Prostate gland (tissue), 2 donors: Measurements from ENCODE around the gene ARRB1. TPM values are rescaled to one million over a fixed set of nuclear protein-coding genes. Genes with fewer than 3 reads are reported as not detected.

Source experiments
- DNase-seq: peaks from one replicate; pipeline ENCODE4 v3.0.0-alpha.2; 2019; ENCODE audit warnings: low spot score
- H3K27ac ChIP-seq, 2 donors: fragments of 200-600 bp; sonication (generic); 2 replicates each; pipeline ENCODE4 v1.5.1; 2017 to 2019
- H3K27me3 ChIP-seq: fragments of 200-600 bp; sonication (generic); replicated peaks from 2 replicates; pipeline ENCODE4 v1.5.1; 2019; ENCODE audit not compliant: insufficient read depth
- H3K36me3 ChIP-seq, 2 donors: fragments of 200-600 bp; sonication (generic); 1 replicate in 1 of 2; 2 replicates in 1 of 2; pipeline versions ENCODE4 v1.5.1 to v1.8.1; 2017 to 2019
- H3K4me1 ChIP-seq: fragments of 200-600 bp; sonication (generic); replicated peaks from 2 replicates; pipeline ENCODE4 v1.5.1; 2019
- H3K4me3 ChIP-seq, 2 donors: fragments of 200-600 bp; sonication (generic); 2 replicates each; pipeline ENCODE4 v1.5.1; 2017 to 2019
- H3K9me3 ChIP-seq: fragments of 200-600 bp; sonication (generic); 2 replicates; pipeline ENCODE4 v1.5.1; 2017
- POLR2A ChIP-seq: fragments of 450-650 bp; IDR thresholded peaks from one replicate; pipeline ENCODE4 v1.6.1; 2016; ENCODE audit warnings: antibody characterized with exemption, mild to moderate bottlenecking
- POLR2AphosphoS5 ChIP-seq: sonication (generic); formaldehyde crosslinking; IDR thresholded peaks from one replicate; pipeline ENCODE4 v1.6.1; 2017; ENCODE audit warnings: antibody characterized with exemption
- WGBS: methylation state at CpG from one replicate; pipeline ENCODE4 v1.1.5; 2018; 5-methylcytosine and 5-hydroxymethylcytosine counted together
- intact Hi-C: fragments of 100-400 bp; cut with DNase I; formaldehyde crosslinking; loops from one replicate; pipeline ENCODE4 v1.14.2; 2022
- total RNA-seq, 2 donors: library from RNA; depleted of rRNA; stranded (reverse); fragments of >200 nt; gene quantifications; one replicate each; pipeline ENCODE4 v1.1.0, GENCODE V29; 2016
- TF ChIP-seq, protein P1 (sequence below), 4 experiments: fragments of 200-600 bp in 2 of 4; fragments of 450-650 bp in 2 of 4; sonication (generic) in 2 of 4; IDR thresholded peaks; 1 replicate in 3 of 4; 2 replicates in 1 of 4; pipeline ENCODE4 v1.5.1; 2016 to 2019; ENCODE audit warnings: antibody characterized with exemption in 4 of 4, mild to moderate bottlenecking in 2 of 4, moderate library complexity in 2 of 4

Gene ARRB1
- total RNA-seq, 2 donors from 2014 or later, result 31.9 to 64.7 TPM

DNA sequence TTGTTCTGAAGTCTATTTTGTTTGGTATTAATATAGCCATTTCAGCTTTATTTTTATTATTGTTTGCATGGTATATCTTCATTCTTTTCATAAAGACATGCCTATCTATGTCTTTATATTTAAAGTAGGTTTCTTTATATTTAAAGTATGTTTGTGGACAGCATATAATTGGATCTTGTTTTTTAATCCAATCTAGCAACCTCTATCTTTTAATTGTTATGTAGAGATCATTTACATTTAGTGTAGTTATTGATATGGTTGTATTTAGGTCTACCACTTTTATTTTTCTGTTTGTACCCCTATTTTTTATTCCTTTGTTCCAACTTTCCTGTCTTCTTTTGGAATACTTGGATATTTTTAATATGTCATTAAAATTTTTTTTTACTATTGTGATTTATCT, 97.1 kb downstream of the ARRB1 start:
- TF ChIP-seq, protein P1, sequence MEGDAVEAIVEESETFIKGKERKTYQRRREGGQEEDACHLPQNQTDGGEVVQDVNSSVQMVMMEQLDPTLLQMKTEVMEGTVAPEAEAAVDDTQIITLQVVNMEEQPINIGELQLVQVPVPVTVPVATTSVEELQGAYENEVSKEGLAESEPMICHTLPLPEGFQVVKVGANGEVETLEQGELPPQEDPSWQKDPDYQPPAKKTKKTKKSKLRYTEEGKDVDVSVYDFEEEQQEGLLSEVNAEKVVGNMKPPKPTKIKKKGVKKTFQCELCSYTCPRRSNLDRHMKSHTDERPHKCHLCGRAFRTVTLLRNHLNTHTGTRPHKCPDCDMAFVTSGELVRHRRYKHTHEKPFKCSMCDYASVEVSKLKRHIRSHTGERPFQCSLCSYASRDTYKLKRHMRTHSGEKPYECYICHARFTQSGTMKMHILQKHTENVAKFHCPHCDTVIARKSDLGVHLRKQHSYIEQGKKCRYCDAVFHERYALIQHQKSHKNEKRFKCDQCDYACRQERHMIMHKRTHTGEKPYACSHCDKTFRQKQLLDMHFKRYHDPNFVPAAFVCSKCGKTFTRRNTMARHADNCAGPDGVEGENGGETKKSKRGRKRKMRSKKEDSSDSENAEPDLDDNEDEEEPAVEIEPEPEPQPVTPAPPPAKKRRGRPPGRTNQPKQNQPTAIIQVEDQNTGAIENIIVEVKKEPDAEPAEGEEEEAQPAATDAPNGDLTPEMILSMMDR (IDR thresholded peaks at IDR 0.05), result no peak
- no peak for TF ChIP-seq POLR2AphosphoS5
- TF ChIP-seq POLR2A, result no peak
- no peaks in the 10 kb centered on the region for H3K9me3 ChIP-seq
- no peak overlapping the region for H3K4me3 ChIP-seq
- H3K27me3 ChIP-seq, result no peaks in the 10 kb centered on the region
- no peaks in the 10 kb centered on the region for H3K4me1 ChIP-seq
- intact Hi-C loops, result no loop called here
- no peak overlapping the region for H3K27ac ChIP-seq
- no peak for DNase-seq
- no peaks in the 10 kb centered on the region for H3K36me3 ChIP-seq

GRCh38 chr11:75249704-75250103, 101.8 kb downstream of the ARRB1 start:
- no peak overlapping the region for H3K27ac ChIP-seq
- no peak overlapping the region for H3K4me3 ChIP-seq
- 48% methylated on average over 3 of the region's 3 CpGs for WGBS
- H3K36me3 ChIP-seq, result no peaks in the 10 kb centered on the region
- H3K4me1 ChIP-seq, result no peaks in the 10 kb centered on the region
- no peak for DNase-seq
- intact Hi-C loops, result loop anchor here (5.0 kb wide), 1 partner anchor 317 kb away; no protein-coding TSS in a partner anchor
- no peaks in the 10 kb centered on the region for H3K9me3 ChIP-seq
- no peak for TF ChIP-seq POLR2AphosphoS5
- no peaks in the 10 kb centered on the region for H3K27me3 ChIP-seq

GRCh38 chr11:75248924-75249256, 102.6 kb downstream of the ARRB1 start:
- no peak for DNase-seq
- H3K27me3 ChIP-seq, result no peaks in the 10 kb centered on the region
- TF ChIP-seq POLR2A (no peak), POLR2AphosphoS5 (no peak)
- TF ChIP-seq, protein P1 (IDR thresholded peaks at IDR 0.05), result no peak
- intact Hi-C loops, result loop anchor here (1.0 to 5.0 kb wide), 2 partner anchors 109 to 317 kb away; no protein-coding TSS in a partner anchor
- no peaks in the 10 kb centered on the region for H3K4me1 ChIP-seq
- WGBS, result 41% methylated on average over 11 of the region's 11 CpGs
- H3K9me3 ChIP-seq, result no peaks in the 10 kb centered on the region
- H3K36me3 ChIP-seq, result no peaks in the 10 kb centered on the region
- H3K27ac ChIP-seq, result no peak overlapping the region
- no peak overlapping the region for H3K4me3 ChIP-seq

GRCh38 chr11:75246671-75247350, 104.7 kb downstream of the ARRB1 start:
- DNase-seq, result no peak
- no peak overlapping the region for H3K4me3 ChIP-seq
- H3K27me3 ChIP-seq, result peaks cover 2% of the 10 kb centered on the region
- TF ChIP-seq, protein P1 (IDR thresholded peaks at IDR 0.05), result no peak
- no peak for TF ChIP-seq POLR2AphosphoS5
- no peak for TF ChIP-seq POLR2A
- no peak overlapping the region for H3K27ac ChIP-seq
- H3K4me1 ChIP-seq, result no peaks in the 10 kb centered on the region
- no peaks in the 10 kb centered on the region for H3K9me3 ChIP-seq
- 78% methylated on average over 11 of the region's 11 CpGs for WGBS
- no peaks in the 10 kb centered on the region for H3K36me3 ChIP-seq
- intact Hi-C loops, result loop anchor here (2.0 to 5.0 kb wide), 2 partner anchors 222 to 315 kb away; no protein-coding TSS in a partner anchor

DNA sequence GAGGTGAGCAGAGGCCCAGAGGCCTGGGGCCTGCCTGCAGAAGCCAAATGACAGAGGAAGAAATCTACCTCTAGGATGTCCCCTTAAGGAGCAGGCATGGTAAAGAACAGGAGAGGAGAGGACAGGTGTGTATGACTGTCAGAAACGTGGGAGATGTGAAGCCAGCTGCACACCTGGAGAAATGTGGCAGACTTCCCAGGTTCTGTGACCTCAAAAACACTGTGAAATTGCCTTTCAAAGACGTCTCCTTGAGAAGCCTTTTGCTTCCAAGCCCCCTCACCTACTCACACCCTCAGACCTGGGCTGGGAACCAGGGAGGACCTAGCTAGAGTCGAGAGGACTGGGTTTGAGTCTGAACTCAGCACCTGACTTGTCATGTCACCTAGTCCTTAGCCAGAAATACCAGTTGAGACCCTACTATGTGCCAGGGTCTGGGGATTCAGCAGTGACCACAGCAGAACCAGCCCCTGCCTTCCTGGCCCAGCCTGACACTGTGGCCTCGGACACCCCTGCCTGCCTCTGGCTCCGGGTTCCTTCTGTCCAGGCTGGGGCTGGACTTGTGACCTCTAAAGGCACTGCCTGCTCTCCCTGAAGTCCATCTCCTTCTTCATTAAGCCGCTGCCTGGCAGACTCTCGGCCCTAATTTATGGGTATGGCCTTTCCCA, 105.3 kb downstream of the ARRB1 start:
- intact Hi-C loops, result loop anchor here (2.0 to 5.0 kb wide), 2 partner anchors 221 to 314 kb away; no protein-coding TSS in a partner anchor
- Histone ChIP-seq H3K4me3 (no peak overlapping the region), H3K36me3 (no peaks in the 10 kb centered on the region), H3K4me1 (no peaks in the 10 kb centered on the region), H3K27ac (no peak overlapping the region), H3K27me3 (peaks cover 2% of the 10 kb centered on the region), H3K9me3 (no peaks in the 10 kb centered on the region)
- 50% methylated on average over 7 of the region's 7 CpGs for WGBS
- DNase-seq, result no peak
- TF ChIP-seq POLR2AphosphoS5, result no peak
- TF ChIP-seq, protein P1 (IDR thresholded peaks at IDR 0.05), result no peak
- TF ChIP-seq POLR2A, result no peak
